Measurements from ENCODE around the gene APOL2. TPM values are rescaled to one million over a fixed set of nuclear protein-coding genes. Genes with fewer than 3 reads are reported as not detected.

Gene APOL2
- total RNA-seq, 1 donor from 2014 or later, result 51.6 TPM

GRCh38 chr22:36227396-36227795 is 11.9 kb downstream of the APOL2 start:
- ATAC-seq, result no peak
- DNase-seq, result no peak
- intact Hi-C loops (cut with DNase I), result no loop called here
- no peak overlapping the region for H3K27ac ChIP-seq
- TF ChIP-seq CTCF (IDR thresholded peaks at IDR 0.05), result no peak
- peaks cover 52% of the 10 kb centered on the region for H3K36me3 ChIP-seq
- H3K27me3 ChIP-seq, result no peaks in the 10 kb centered on the region
- H3K4me1 ChIP-seq, result no peaks in the 10 kb centered on the region
- H3K4me3 ChIP-seq, result no peak overlapping the region
- H3K9me3 ChIP-seq, result no peaks in the 10 kb centered on the region

DNA sequence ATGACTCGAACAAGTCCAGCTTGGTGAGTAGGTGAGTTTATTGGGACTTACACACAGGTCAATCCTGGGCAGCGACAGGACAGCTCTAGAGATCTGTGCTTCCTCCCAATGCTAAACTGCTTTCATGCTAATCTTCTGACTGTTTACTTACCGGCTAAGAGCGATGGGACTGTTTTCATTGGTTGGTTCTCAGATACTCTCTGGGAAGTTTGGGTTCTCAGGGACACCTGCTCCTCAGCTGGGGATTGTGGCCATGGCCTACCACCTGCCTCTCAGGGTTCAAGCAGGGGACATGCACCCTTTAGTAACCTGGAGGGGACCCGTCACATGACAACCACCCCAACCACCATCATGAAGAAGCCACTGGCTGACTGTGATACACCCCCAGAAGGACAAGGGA is 13.1 kb downstream of the APOL2 start:
- no peak for DNase-seq
- TF ChIP-seq CTCF (IDR thresholded peaks at IDR 0.05), result no peak
- no peak overlapping the region for H3K4me3 ChIP-seq
- H3K27ac ChIP-seq, result no peak overlapping the region
- intact Hi-C loops (cut with DNase I), result no loop called here
- no peak for ATAC-seq
- H3K9me3 ChIP-seq, result no peaks in the 10 kb centered on the region
- H3K4me1 ChIP-seq, result peaks cover 5% of the 10 kb centered on the region
- H3K27me3 ChIP-seq, result no peaks in the 10 kb centered on the region
- peaks cover 40% of the 10 kb centered on the region for H3K36me3 ChIP-seq

DNA sequence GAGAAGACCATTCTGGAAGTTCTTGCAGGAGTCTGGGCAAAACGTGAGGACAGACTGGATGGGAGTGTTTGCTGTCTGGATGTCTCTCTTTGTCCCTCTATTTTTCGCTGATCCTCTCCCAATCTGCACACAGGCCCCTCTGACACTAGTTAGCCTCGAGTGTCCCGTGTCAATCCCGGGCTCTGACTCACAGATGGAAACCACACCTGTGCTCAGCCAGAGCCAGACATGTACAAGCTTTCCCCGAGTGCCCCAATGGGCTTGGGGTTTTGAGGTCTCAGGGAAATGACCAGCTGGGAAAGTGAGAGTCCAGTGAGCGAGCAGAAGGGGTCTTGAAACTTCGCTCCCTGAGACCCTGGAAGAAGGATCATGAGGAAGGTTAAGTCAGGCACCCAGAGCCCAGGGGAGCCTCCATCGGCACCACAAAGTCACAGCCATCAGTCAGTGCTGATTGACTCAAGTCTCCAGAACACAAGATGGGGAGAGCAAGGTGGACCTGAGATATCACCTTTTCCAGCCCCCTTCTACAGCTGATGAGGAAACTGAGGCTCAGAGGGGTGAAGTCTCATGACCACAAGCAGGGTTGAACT is 13.9 kb downstream of the APOL2 start:
- Histone ChIP-seq H3K4me3 (no peak overlapping the region), H3K27me3 (no peaks in the 10 kb centered on the region), H3K27ac (no peak overlapping the region), H3K36me3 (peaks cover 33% of the 10 kb centered on the region), H3K9me3 (no peaks in the 10 kb centered on the region), H3K4me1 (peaks cover 5% of the 10 kb centered on the region)
- intact Hi-C loops (cut with DNase I), result no loop called here
- DNase-seq, result no peak
- TF ChIP-seq CTCF (IDR thresholded peaks at IDR 0.05), result no peak
- ATAC-seq, result no peak

DNA sequence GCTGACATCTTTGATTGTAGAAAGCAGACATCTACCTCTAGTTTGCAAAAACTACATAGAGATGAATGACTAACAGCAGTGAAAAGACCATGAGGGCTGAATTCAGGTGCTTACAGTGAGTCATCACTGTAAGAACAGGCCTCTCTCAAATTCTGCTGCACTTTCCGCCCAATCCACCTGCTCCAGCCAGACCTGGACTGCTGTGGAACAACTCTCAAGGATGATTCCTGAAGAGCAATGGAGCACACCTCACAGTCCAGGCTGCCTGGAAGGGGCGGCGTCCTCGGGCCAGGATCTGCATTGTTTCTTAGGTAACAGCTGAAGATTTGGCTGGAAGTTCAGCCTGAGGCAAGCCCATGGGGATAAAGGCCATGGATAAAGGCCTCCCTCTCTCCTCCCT is 15.1 kb downstream of the APOL2 start:
- Histone ChIP-seq H3K4me1 (peaks cover 5% of the 10 kb centered on the region), H3K27ac (no peak overlapping the region), H3K27me3 (no peaks in the 10 kb centered on the region), H3K36me3 (peaks cover 21% of the 10 kb centered on the region), H3K9me3 (no peaks in the 10 kb centered on the region), H3K4me3 (no peak overlapping the region)
- intact Hi-C loops (cut with DNase I), result no loop called here
- no peak for ATAC-seq
- no peak for TF ChIP-seq CTCF (IDR thresholded peaks at IDR 0.05)
- DNase-seq, result no peak

DNA sequence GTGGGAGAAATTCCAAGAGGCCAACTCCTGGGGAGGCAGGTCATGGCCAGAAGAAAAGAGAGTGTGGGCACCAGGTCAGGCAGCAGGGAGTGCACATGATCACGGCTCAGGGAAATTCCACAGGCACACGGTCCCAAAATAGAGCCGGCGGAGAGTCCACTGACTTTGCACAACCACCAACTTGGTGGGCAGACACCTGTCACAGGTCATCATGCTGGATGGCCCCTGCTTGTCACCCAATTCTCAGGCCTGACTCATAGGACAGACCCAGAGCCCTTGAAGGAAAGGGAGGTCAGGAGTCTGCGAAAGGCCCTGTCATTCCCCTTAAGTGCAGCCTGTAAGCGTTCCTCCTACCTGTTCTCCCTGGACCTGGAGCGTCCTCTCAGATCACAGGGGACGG is 15.8 kb downstream of the APOL2 start:
- no peak overlapping the region for H3K4me3 ChIP-seq
- ATAC-seq, result no peak
- DNase-seq, result no peak

More for the DNA sequence above, 15.8 kb downstream of the APOL2 start:
- Histone ChIP-seq H3K27me3 (no peaks in the 10 kb centered on the region), H3K36me3 (peaks cover 13% of the 10 kb centered on the region), H3K9me3 (no peaks in the 10 kb centered on the region), H3K27ac (no peak overlapping the region), H3K4me1 (peaks cover 5% of the 10 kb centered on the region)
- TF ChIP-seq CTCF (IDR thresholded peaks at IDR 0.05), result no peak
- intact Hi-C loops (cut with DNase I), result no loop called here

Measured in upper lobe of right lung (tissue), 1 donor.